Measurements from ENCODE around the gene PRKCA. TPM values are rescaled to one million over a fixed set of nuclear protein-coding genes. Genes with fewer than 3 reads are reported as not detected.

PRKCA gene
- total and polyA plus RNA-seq, 10 of the 15 experiments (the other 5 are each of a cell fraction or from before 2014, with no cell fraction given), result 0.11 to 14.6 (median 0.72) TPM

GRCh38 chr17:66386498-66387351, 84.3 kb downstream of the PRKCA start:
- intact Hi-C loops (cut with micrococcal nuclease; ENCODE audit: unreplicated experiment) (no loop called here), in situ Hi-C loops (cut with MboI) (no loop called here)
- 3% methylated on average over 2 of the region's 2 CpGs for WGBS (ENCODE audit: insufficient coverage, insufficient replicate concordance, low lambda C conversion rate, missing lambda C conversion rate)
- Histone ChIP-seq H3K4me1 (ENCODE audit: control insufficient read depth, insufficient read depth, low read length) (no peaks in the 10 kb centered on the region), H3K36me3 (ENCODE audit: control insufficient read depth in 2 of 2, insufficient read depth in 2 of 2, low read length in 1 of 2) (no peaks in the 10 kb centered on the region), H3K4me3 (no peak overlapping the region), H3K27me3 (replicated peaks in 1 of 2; ENCODE audit: control insufficient read depth in 2 of 2, insufficient read depth in 2 of 2, low read length in 1 of 2) (no peaks in the 10 kb centered on the region), H4K20me1 (ENCODE audit: control insufficient read depth, insufficient read depth) (no peaks in the 10 kb centered on the region), H3K27ac (ENCODE audit: control insufficient read depth, insufficient read depth) (no peak overlapping the region), H3K9ac (ENCODE audit: control insufficient read depth, insufficient read depth, low read length) (no peak overlapping the region), H2AFZ (ENCODE audit: control insufficient read depth, low read depth, low read length) (no peak overlapping the region), H3K79me2 (ENCODE audit: control insufficient read depth, insufficient read depth, low read length) (no peaks in the 10 kb centered on the region), H3K4me2 (ENCODE audit: control insufficient read depth, insufficient read depth) (no peak overlapping the region), H3K9me3 (replicated peaks; ENCODE audit: control insufficient read depth, insufficient read depth, low read length) (no peaks in the 10 kb centered on the region)
- POLR2A ChIA-PET, result interaction anchor here (0.7 kb wide), 1 partner anchor 11 kb away, joined by 3 read pairs; no protein-coding TSS in a partner anchor
- CTCF ChIA-PET, result interaction anchor here (1.3 kb wide), 1 partner anchor 29 kb away, joined by 3 read pairs; no protein-coding TSS in a partner anchor
- no peak for FAIRE-seq
- no peak for ATAC-seq
- BruUV-seq (replicated peaks), result no TSS peak
- no peak for DNase-seq (ENCODE audit: low read depth, low spot score)
- RAD21 ChIA-PET (ENCODE audit: unreplicated experiment), result no interaction called here
- SMC1A ChIA-PET (ENCODE audit: uncharacterized antibody, unreplicated experiment), result interaction anchor here (0.8 kb wide), 1 partner anchor 11 kb away, joined by 3 read pairs; no protein-coding TSS in a partner anchor
- TF ChIP-seq ZBTB11 (CRISPR knock-in tag; IDR thresholded peaks at IDR 0.05) (no peak), ATF2 (IDR thresholded peaks at IDR 0.05; ENCODE audit: low read length) (no peak), HSF1 (IDR thresholded peaks at IDR 0.05; ENCODE audit: low read depth, low read length) (no peak), IKZF1 (conservative IDR thresholded peaks at IDR 0.05) (no peak), PRDM15 (CRISPR knock-in tag; IDR thresholded peaks at IDR 0.05) (no peak), E2F4 (IDR thresholded peaks at IDR 0.05; ENCODE audit: low read depth, low read length) (no peak), KDM1A (IDR thresholded peaks at IDR 0.05; ENCODE audit: borderline replicate concordance) (no peak), KLF5 (IDR thresholded peaks at IDR 0.05; ENCODE audit: partially characterized antibody) (no peak), TARDBP (IDR thresholded peaks at IDR 0.05; ENCODE audit: borderline replicate concordance) (no peak), FOXK2 (IDR thresholded peaks at IDR 0.05) (no peak), SREBF2 (IDR thresholded peaks at IDR 0.05; ENCODE audit: low read length) (no peak), MTA3 (IDR thresholded peaks at IDR 0.05; ENCODE audit: borderline replicate concordance, low read length) (no peak)

Data from GM12878 (cell line).